ENCODE data around the gene HAUS5.

GRCh38 chr19:35639321-35639639, 26.7 kb downstream of the HAUS5 start:
- TF ChIP-seq CTCF (IDR thresholded peaks at IDR 0.05): no peak
- TF ChIP-seq POLR2A (IDR thresholded peaks at IDR 0.05): no peak

All from testis (tissue), 2 donors.